Embryonic facial prominence (tissue), 1 donor: ENCODE results near the gene XPNPEP2.

ENCODE experiments used
- DNase-seq: peaks from one replicate; pipeline ENCODE4 v3.0.0-alpha.2; 2016; ENCODE audit errors: extremely low spot score

Gene XPNPEP2

GRCh38 chrX:129779747-129780146 lies 41.0 kb downstream of the XPNPEP2 start, which contains the start of gene SASH3:
Gene SASH3, plus strand, starts transcription at chrX:129779949. Its CDS starts 149 bp downstream, at chrX:129780098.
- no peak for DNase-seq

GRCh38 chrX:129780441-129781105 lies 41.8 kb downstream of the XPNPEP2 start:
- no peak for DNase-seq

- DNase-seq: no peak
These were observed 42.4 kb downstream of the XPNPEP2 start for GRCh38 chrX:129781134-129781672.

GRCh38 chrX:129781680-129782495 lies 43.1 kb downstream of the XPNPEP2 start:
- no peak for DNase-seq

- DNase-seq: no peak
These were observed 43.9 kb downstream of the XPNPEP2 start for GRCh38 chrX:129782706-129783105.

- DNase-seq: no peak
These were observed 44.5 kb downstream of the XPNPEP2 start for GRCh38 chrX:129783291-129783713.

GRCh38 chrX:129784371-129784770 lies 45.6 kb downstream of the XPNPEP2 start:
- no peak for DNase-seq

GRCh38 chrX:129785160-129785947 lies 46.6 kb downstream of the XPNPEP2 start:
- DNase-seq: no peak

- DNase-seq: no peak
These were observed 47.5 kb downstream of the XPNPEP2 start for GRCh38 chrX:129786210-129786651.

- DNase-seq: no peak
These were observed 48.7 kb downstream of the XPNPEP2 start for GRCh38 chrX:129787336-129788055.

GRCh38 chrX:129788527-129788926 lies 49.7 kb downstream of the XPNPEP2 start:
- DNase-seq: no peak

GRCh38 chrX:129790146-129790545 lies 51.4 kb downstream of the XPNPEP2 start:
- DNase-seq: no peak

- no peak for DNase-seq
These were observed 52.0 kb downstream of the XPNPEP2 start for GRCh38 chrX:129790808-129791207.

GRCh38 chrX:129791336-129791735 lies 52.6 kb downstream of the XPNPEP2 start:
- DNase-seq: no peak

GRCh38 chrX:129791961-129792570 lies 53.3 kb downstream of the XPNPEP2 start:
- DNase-seq: no peak

GRCh38 chrX:129792586-129793291 lies 54.0 kb downstream of the XPNPEP2 start:
- no peak for DNase-seq

GRCh38 chrX:129793604-129794191 lies 54.9 kb downstream of the XPNPEP2 start:
- DNase-seq: no peak

GRCh38 chrX:129795584-129795983 lies 56.8 kb downstream of the XPNPEP2 start:
- no peak for DNase-seq

GRCh38 chrX:129797251-129797906 lies 58.6 kb downstream of the XPNPEP2 start:
- no peak for DNase-seq
